Measurements from ENCODE around the gene FKRP.

FKRP gene

GRCh38 chr19:46719629-46720502 lies 26.0 kb upstream of the FKRP start:
- DNase-seq (ENCODE audit: low read depth), result no peak

GRCh38 chr19:46720503-46721239 lies 25.2 kb upstream of the FKRP start:
- no peak for DNase-seq (ENCODE audit: low read depth)

GRCh38 chr19:46721269-46722003 lies 24.4 kb upstream of the FKRP start:
- no peak for DNase-seq (ENCODE audit: low read depth)

GRCh38 chr19:46722004-46722380 lies 23.9 kb upstream of the FKRP start:
- DNase-seq (ENCODE audit: low read depth), result no peak

- no peak for DNase-seq (ENCODE audit: low read depth)
These were observed 23.3 kb upstream of the FKRP start for GRCh38 chr19:46722421-46723022.

GRCh38 chr19:46723023-46723461 lies 22.8 kb upstream of the FKRP start:
- no peak for DNase-seq (ENCODE audit: low read depth)

GRCh38 chr19:46723471-46723870 lies 22.4 kb upstream of the FKRP start:
- no peak for DNase-seq (ENCODE audit: low read depth)

- no peak for DNase-seq (ENCODE audit: low read depth)
These were observed 21.4 kb upstream of the FKRP start for GRCh38 chr19:46724468-46724867.

- no peak for DNase-seq (ENCODE audit: low read depth)
These were observed 20.6 kb upstream of the FKRP start for GRCh38 chr19:46725036-46725820.

- no peak for DNase-seq (ENCODE audit: low read depth)
These were observed 19.9 kb upstream of the FKRP start for GRCh38 chr19:46725859-46726393.

GRCh38 chr19:46726551-46726950 lies 19.3 kb upstream of the FKRP start:
- DNase-seq (ENCODE audit: low read depth), result no peak

GRCh38 chr19:46726971-46727501 lies 18.8 kb upstream of the FKRP start:
- no peak for DNase-seq (ENCODE audit: low read depth)

GRCh38 chr19:46727757-46728156 lies 18.1 kb upstream of the FKRP start:
- no peak for DNase-seq (ENCODE audit: low read depth)

- no peak for DNase-seq (ENCODE audit: low read depth)
These were observed 17.6 kb upstream of the FKRP start for GRCh38 chr19:46728208-46728607.

- DNase-seq (ENCODE audit: low read depth), result no peak
These were observed 17.0 kb upstream of the FKRP start for GRCh38 chr19:46728693-46729339.

- no peak for DNase-seq (ENCODE audit: low read depth)
These were observed 16.2 kb upstream of the FKRP start for GRCh38 chr19:46729696-46730095.

- DNase-seq (ENCODE audit: low read depth), result no peak
These were observed 15.7 kb upstream of the FKRP start for GRCh38 chr19:46730187-46730586.

- no peak for DNase-seq (ENCODE audit: low read depth)
These were observed 15.3 kb upstream of the FKRP start for GRCh38 chr19:46730595-46730994.

- DNase-seq (ENCODE audit: low read depth), result no peak
These were observed 14.8 kb upstream of the FKRP start for GRCh38 chr19:46731007-46731501.

- DNase-seq (ENCODE audit: low read depth), result no peak
These were observed 14.3 kb upstream of the FKRP start for GRCh38 chr19:46731584-46731983.
